ENCODE data around the gene SEC14L1. TPM values are rescaled to one million over a fixed set of nuclear protein-coding genes. Genes with fewer than 3 reads are reported as not detected.

SEC14L1 gene
- total RNA-seq, 1 experiment from 2014 or later = 50.6 TPM

DNA sequence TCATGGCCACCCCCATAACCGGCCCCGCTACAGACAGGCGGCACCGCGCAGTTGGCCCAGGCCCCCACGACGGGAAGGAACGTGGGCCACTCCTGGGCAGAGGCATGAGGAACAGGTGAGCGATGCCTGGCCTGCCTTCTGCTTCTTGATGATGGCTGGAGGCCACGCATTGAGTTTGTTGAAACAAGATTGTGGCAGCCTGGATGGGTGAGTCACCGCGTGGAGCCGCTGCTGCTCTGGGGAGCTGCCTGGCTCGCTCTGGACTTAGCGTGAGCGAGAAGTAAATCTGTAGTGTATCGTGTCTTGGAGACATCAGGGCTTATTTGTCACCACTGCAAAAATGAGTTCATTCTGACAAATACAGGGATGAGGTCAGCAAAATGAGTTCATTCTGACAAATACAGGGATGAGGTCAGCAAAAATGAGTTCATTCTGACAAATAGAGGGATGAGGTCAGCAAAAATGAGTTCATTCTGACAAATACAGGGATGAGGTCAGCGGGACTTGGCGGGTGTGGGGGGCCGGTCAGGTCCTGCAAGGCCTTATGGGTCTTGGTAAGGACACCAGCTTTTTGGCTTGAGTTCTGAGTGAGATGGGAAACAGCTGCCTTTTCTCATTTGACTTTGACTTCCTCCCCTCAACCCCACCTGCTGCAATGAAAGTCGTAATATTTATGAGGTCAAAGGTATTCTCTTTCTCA is 93.0 kb downstream of the SEC14L1 start:
- intact Hi-C loops (cut with micrococcal nuclease; ENCODE audit: unreplicated experiment) = no loop called here
- CTCF ChIA-PET = interaction anchor here (0.5 to 1.3 kb wide), 3 partner anchors 21 to 219 kb away, joined by 3 to 5 read pairs (median 4); no protein-coding TSS in a partner anchor
- no peaks in the 10 kb centered on the region for H3K36me3 Mint-ChIP-seq (ENCODE audit: insufficient read depth, unreplicated experiment)
- DNase-seq = peak; percentile 76
- TF ChIP-seq CTCF (IDR thresholded peaks at IDR 0.05; ENCODE audit: unreplicated experiment) = no peak
- H3K4me3 Mint-ChIP-seq (ENCODE audit: low read depth, unreplicated experiment) = no peak overlapping the region
- H3K9me3 Mint-ChIP-seq (ENCODE audit: low read depth, unreplicated experiment) = no peaks in the 10 kb centered on the region
- peaks cover 14% of the 10 kb centered on the region for H3K4me1 Mint-ChIP-seq (ENCODE audit: low read depth, unreplicated experiment)
- no TSS peak for BruUV-seq (replicated peaks)
- peak overlapping the region; percentile 33 for H3K27ac Mint-ChIP-seq (ENCODE audit: unreplicated experiment)
- H3K27me3 Mint-ChIP-seq (ENCODE audit: unreplicated experiment) = no peaks in the 10 kb centered on the region

DNA sequence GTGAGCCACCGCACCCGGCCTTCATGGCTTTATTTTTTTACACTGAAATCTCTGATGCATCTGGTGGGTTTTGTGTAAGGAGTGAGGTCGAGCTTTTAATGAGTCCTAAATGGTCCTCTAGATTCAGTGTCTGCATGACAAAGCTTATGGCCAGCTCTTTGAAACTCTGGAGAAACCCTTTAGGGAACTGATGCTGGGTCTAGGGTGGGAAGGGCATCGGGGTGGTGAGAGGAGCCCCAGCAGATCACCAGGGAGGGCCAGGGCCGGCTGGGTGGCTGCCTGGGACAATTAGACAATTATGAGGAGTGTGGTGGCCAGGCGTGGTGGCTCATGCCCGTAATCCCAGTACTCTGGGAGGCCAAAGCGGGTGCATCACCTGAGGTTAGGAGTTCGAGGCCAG is 93.9 kb downstream of the SEC14L1 start:
- DNase-seq = no peak
- Mint-ChIP-seq H3K36me3 (ENCODE audit: insufficient read depth, unreplicated experiment) (no peaks in the 10 kb centered on the region), H3K4me3 (ENCODE audit: low read depth, unreplicated experiment) (no peak overlapping the region), H3K27me3 (ENCODE audit: unreplicated experiment) (no peaks in the 10 kb centered on the region), H3K27ac (ENCODE audit: unreplicated experiment) (no peak overlapping the region), H3K4me1 (ENCODE audit: low read depth, unreplicated experiment) (peaks cover 14% of the 10 kb centered on the region), H3K9me3 (ENCODE audit: low read depth, unreplicated experiment) (no peaks in the 10 kb centered on the region)
- BruUV-seq (replicated peaks) = no TSS peak
- intact Hi-C loops (cut with micrococcal nuclease; ENCODE audit: unreplicated experiment) = no loop called here
- TF ChIP-seq CTCF (IDR thresholded peaks at IDR 0.05; ENCODE audit: unreplicated experiment) = no peak
- CTCF ChIA-PET = interaction anchor here (0.7 to 1.3 kb wide), 2 partner anchors 20 to 344 kb away, joined by 3 to 5 read pairs; no protein-coding TSS in a partner anchor

DNA sequence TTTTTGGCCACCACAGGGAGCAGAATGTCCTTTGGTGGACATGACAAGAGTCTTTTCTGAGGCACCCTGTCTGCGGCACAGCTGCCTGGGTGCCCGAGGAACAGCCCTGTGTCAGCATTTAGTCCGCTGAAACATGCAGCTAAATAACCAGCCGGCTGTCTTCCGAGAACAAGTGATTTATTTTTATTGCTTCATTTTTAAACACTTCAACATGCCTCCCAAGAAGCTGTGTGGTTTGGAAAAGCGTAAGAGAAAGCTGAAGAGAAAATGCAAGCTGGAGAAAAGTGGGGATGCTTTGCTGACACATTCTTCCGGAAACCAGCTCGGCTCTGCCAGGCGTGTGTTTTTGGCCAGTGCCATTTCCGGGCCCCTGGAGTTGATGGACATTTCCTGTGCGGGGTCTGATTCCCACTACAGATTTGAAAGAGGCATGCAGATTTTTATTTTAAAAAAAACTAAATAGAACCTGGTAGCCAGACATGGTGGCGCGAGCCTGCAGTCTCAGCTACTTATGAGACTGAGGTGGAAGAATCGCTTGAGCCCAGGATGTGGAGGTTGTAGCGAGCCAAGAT is 94.7 kb downstream of the SEC14L1 start:
- no peaks in the 10 kb centered on the region for H3K27me3 Mint-ChIP-seq (ENCODE audit: unreplicated experiment)
- no peak for TF ChIP-seq CTCF (IDR thresholded peaks at IDR 0.05; ENCODE audit: unreplicated experiment)
- no peaks in the 10 kb centered on the region for H3K9me3 Mint-ChIP-seq (ENCODE audit: low read depth, unreplicated experiment)
- H3K27ac Mint-ChIP-seq (ENCODE audit: unreplicated experiment) = no peak overlapping the region
- H3K36me3 Mint-ChIP-seq (ENCODE audit: insufficient read depth, unreplicated experiment) = no peaks in the 10 kb centered on the region
- no peak overlapping the region for H3K4me3 Mint-ChIP-seq (ENCODE audit: low read depth, unreplicated experiment)
- DNase-seq = no peak
- CTCF ChIA-PET = no interaction called here
- no TSS peak for BruUV-seq (replicated peaks)
- H3K4me1 Mint-ChIP-seq (ENCODE audit: low read depth, unreplicated experiment) = peaks cover 14% of the 10 kb centered on the region
- intact Hi-C loops (cut with micrococcal nuclease; ENCODE audit: unreplicated experiment) = no loop called here

GRCh38 chr17:77237232-77238008 is 96.7 kb downstream of the SEC14L1 start:
- CTCF ChIA-PET = interaction anchor here (0.7 kb wide), 1 partner anchor 13 kb away, joined by 7 read pairs; no protein-coding TSS in a partner anchor
- Mint-ChIP-seq H3K4me1 (ENCODE audit: low read depth, unreplicated experiment) (peaks cover 14% of the 10 kb centered on the region), H3K27ac (ENCODE audit: unreplicated experiment) (no peak overlapping the region), H3K9me3 (ENCODE audit: low read depth, unreplicated experiment) (no peaks in the 10 kb centered on the region), H3K27me3 (ENCODE audit: unreplicated experiment) (no peaks in the 10 kb centered on the region), H3K4me3 (ENCODE audit: low read depth, unreplicated experiment) (no peak overlapping the region), H3K36me3 (ENCODE audit: insufficient read depth, unreplicated experiment) (no peaks in the 10 kb centered on the region)
- intact Hi-C loops (cut with micrococcal nuclease; ENCODE audit: unreplicated experiment) = no loop called here
- no peak for TF ChIP-seq CTCF (IDR thresholded peaks at IDR 0.05; ENCODE audit: unreplicated experiment)
- no TSS peak for BruUV-seq (replicated peaks)
- DNase-seq = no peak
